SK-N-MC (cell line): ENCODE data around the gene RGL3.

Experiments
- EZH2 ChIP-seq: fragments of 200-600 bp; sonication (generic); IDR thresholded peaks from one replicate; pipeline ENCODE4 v1.6.1; 2017; ENCODE audit warnings: antibody characterized with exemption
- POLR2AphosphoS5 ChIP-seq: IDR thresholded peaks from 2 replicates; pipeline ENCODE4 v1.6.1; 2012; ENCODE audit warnings: mild to moderate bottlenecking, low read depth, low read length, borderline replicate concordance

DNA sequence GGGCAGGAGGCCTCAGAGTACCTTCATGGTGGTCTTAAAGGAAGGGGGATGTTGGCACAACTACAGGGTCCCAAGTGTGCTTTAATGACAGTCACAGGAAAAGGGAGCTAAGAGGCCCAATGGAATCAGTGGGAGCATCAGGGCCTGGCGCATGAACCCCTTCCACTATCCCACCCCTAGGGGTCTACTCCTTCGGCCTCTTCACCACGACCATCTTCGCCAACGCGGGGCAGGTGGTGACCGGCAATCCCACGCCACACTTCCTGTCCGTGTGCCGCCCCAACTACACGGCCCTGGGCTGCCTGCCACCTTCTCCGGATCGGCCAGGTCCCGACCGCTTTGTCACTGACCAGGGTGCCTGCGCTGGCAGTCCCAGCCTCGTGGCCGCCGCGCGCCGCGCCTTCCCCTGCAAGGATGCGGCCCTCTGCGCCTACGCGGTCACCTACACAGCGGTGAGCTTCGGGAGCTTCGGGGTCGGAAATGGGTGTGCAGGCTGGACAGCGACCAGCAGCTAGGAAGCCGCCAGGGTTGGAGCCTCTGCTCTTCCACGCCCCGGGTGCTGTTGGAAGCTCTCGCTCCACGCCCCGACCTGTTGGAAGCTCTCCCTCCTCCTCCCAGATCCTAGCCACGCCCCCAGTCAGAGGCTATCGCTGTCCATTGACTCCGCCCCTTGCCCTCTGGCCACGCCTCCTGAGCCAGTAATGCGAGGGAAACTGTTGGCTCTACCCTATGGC lies 57.9 kb downstream of the RGL3 start:
- TF ChIP-seq EZH2 (no peak), POLR2AphosphoS5 (no peak)
